AG04450 (cell line): Measurements from ENCODE around the gene DLX5. TPM values are rescaled to one million over a fixed set of nuclear protein-coding genes. Genes with fewer than 3 reads are reported as not detected.
"Not testable (repeated sequence)": the region's sequence is repeated elsewhere in the genome, so short reads cannot be mapped to it uniquely, and the experiment has no call there.

Source experiments
- CTCF ChIA-PET: fragments of 300-600, 350-600 bp; formaldehyde crosslinking; extraction: SDS; loops from one replicate; lab custom pipeline; 2022; ENCODE audit warnings: antibody characterized with exemption, inconsistent platforms; lab: Charles Lee
- POLR2A ChIA-PET: fragments of 350-600 bp; formaldehyde crosslinking; extraction: SDS; loops from one replicate; lab custom pipeline; 2021; ENCODE audit warnings: antibody characterized with exemption, inconsistent platforms; lab: Yijun Ruan, JAX
- DNase-seq: peaks from one replicate; pipeline ENCODE4 v3.0.0-alpha.2; 2011; ENCODE audit warnings: low read depth, low spot score
- H3K27ac ChIP-seq: one replicate; pipeline ENCODE4 v1.5.1; 2012; ENCODE audit warnings: low read depth, low read length, control low read depth
- H3K27me3 ChIP-seq: one replicate; pipeline ENCODE4 v1.6.0; 2012; ENCODE audit warnings: low read length; ENCODE audit not compliant: control insufficient read depth, insufficient read depth
- H3K4me3 ChIP-seq: 2 replicates; pipeline ENCODE4 v1.5.1; 2011; ENCODE audit warnings: mild to moderate bottlenecking, low read depth, low read length, control low read depth
- H3K9me3 ChIP-seq: 2 replicates; pipeline ENCODE4 v1.5.1; 2012; ENCODE audit warnings: low read length; ENCODE audit not compliant: control insufficient read depth, insufficient read depth
- CTCF ChIP-seq: IDR thresholded peaks from 2 replicates; pipeline ENCODE4 v1.5.1; 2011; ENCODE audit warnings: low read depth, low read length, control low read depth, inconsistent platforms
- polyA plus RNA-seq: library from polyadenylated mRNA; depleted of rRNA; stranded (reverse); fragments of >200 nt; gene quantifications from 2 replicates; pipeline ENCODE4 v1.2.3, GENCODE V29; 2011

The DLX5 gene
- polyA plus RNA-seq, 1 experiment, result not detected

GRCh38 chr7:97039374-97040065 lies 14.9 kb upstream of the DLX5 start:
- Histone ChIP-seq H3K27me3 (no peaks in the 10 kb centered on the region), H3K4me3 (no peak overlapping the region), H3K9me3 (peaks cover 1% of the 10 kb centered on the region; the same call in 1 of the 2 replicates), H3K27ac (no peak overlapping the region)
- ChIA-PET CTCF (interaction anchor here (1.0 kb wide), 2 partner anchors 10 to 65 kb away, joined by 3 read pairs; no protein-coding TSS in a partner anchor), POLR2A (no interaction called here)
- no peak for DNase-seq
- TF ChIP-seq CTCF, result no peak

GRCh38 chr7:97034213-97034852 lies 9.7 kb upstream of the DLX5 start:
- DNase-seq, CTCF ChIA-PET: not testable (repeated sequence)

GRCh38 chr7:97027427-97028234 lies 3.0 kb upstream of the DLX5 start:
- POLR2A ChIA-PET, result no interaction called here
- peak; percentile 90 for TF ChIP-seq CTCF
- Histone ChIP-seq H3K27me3 (peaks cover 48% of the 10 kb centered on the region), H3K9me3 (no peaks in the 10 kb centered on the region; the same call in 1 of the 2 replicates), H3K27ac (no peak overlapping the region), H3K4me3 (peak overlapping the region; percentile 46)
- DNase-seq, result peak; percentile 69
- CTCF ChIA-PET, result interaction anchor here (0.5 to 6.2 kb wide), 45 partner anchors 8 to 1256 kb away, joined by 3 to 156 read pairs (median 4); partner anchors contain the start of genes DLX6, DYNC1I1 and SDHAF3

More at GRCh38 chr7:97034213-97034852, 9.7 kb upstream of the DLX5 start:
- H3K27ac ChIP-seq, H3K9me3 ChIP-seq, H3K4me3 ChIP-seq, H3K27me3 ChIP-seq, POLR2A ChIA-PET: not testable (repeated sequence)

- H3K27me3 ChIP-seq, result peaks cover 56% of the 10 kb centered on the region
- H3K4me3 ChIP-seq, result peak overlapping the region; percentile 46
- H3K27ac ChIP-seq, result no peak overlapping the region
- DNase-seq, result no peak
- peaks cover 3% of the 10 kb centered on the region for H3K9me3 ChIP-seq
- CTCF ChIA-PET, result interaction anchor here (0.5 to 6.2 kb wide), 46 partner anchors 7 to 1521 kb away, joined by 3 to 156 read pairs (median 4); partner anchors contain the start of genes DLX6, DYNC1I1 and SDHAF3
- POLR2A ChIA-PET, result no interaction called here
- no peak for TF ChIP-seq CTCF
Measured at GRCh38 chr7:97026715-97027426, 2.2 kb upstream of the DLX5 start.
